HG03064 (cell line): Measurements from ENCODE around the gene PDS5B.
A peak's percentile ranks its signal among the peaks of the same experiment; 100 is the strongest.
"Not testable (repeated sequence)": the region's sequence is repeated elsewhere in the genome, so short reads cannot be mapped to it uniquely, and the experiment has no call there.

ENCODE experiments used
- ATAC-seq: cut with Tn5 transposase; IDR thresholded peaks from one replicate; pipeline ENCODE4 v1.9.1; 2021; ENCODE audit warnings: low read depth; ENCODE audit not compliant: unreplicated experiment

Gene PDS5B, protein sequence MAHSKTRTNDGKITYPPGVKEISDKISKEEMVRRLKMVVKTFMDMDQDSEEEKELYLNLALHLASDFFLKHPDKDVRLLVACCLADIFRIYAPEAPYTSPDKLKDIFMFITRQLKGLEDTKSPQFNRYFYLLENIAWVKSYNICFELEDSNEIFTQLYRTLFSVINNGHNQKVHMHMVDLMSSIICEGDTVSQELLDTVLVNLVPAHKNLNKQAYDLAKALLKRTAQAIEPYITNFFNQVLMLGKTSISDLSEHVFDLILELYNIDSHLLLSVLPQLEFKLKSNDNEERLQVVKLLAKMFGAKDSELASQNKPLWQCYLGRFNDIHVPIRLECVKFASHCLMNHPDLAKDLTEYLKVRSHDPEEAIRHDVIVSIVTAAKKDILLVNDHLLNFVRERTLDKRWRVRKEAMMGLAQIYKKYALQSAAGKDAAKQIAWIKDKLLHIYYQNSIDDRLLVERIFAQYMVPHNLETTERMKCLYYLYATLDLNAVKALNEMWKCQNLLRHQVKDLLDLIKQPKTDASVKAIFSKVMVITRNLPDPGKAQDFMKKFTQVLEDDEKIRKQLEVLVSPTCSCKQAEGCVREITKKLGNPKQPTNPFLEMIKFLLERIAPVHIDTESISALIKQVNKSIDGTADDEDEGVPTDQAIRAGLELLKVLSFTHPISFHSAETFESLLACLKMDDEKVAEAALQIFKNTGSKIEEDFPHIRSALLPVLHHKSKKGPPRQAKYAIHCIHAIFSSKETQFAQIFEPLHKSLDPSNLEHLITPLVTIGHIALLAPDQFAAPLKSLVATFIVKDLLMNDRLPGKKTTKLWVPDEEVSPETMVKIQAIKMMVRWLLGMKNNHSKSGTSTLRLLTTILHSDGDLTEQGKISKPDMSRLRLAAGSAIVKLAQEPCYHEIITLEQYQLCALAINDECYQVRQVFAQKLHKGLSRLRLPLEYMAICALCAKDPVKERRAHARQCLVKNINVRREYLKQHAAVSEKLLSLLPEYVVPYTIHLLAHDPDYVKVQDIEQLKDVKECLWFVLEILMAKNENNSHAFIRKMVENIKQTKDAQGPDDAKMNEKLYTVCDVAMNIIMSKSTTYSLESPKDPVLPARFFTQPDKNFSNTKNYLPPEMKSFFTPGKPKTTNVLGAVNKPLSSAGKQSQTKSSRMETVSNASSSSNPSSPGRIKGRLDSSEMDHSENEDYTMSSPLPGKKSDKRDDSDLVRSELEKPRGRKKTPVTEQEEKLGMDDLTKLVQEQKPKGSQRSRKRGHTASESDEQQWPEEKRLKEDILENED (N-terminal part only)

DNA sequence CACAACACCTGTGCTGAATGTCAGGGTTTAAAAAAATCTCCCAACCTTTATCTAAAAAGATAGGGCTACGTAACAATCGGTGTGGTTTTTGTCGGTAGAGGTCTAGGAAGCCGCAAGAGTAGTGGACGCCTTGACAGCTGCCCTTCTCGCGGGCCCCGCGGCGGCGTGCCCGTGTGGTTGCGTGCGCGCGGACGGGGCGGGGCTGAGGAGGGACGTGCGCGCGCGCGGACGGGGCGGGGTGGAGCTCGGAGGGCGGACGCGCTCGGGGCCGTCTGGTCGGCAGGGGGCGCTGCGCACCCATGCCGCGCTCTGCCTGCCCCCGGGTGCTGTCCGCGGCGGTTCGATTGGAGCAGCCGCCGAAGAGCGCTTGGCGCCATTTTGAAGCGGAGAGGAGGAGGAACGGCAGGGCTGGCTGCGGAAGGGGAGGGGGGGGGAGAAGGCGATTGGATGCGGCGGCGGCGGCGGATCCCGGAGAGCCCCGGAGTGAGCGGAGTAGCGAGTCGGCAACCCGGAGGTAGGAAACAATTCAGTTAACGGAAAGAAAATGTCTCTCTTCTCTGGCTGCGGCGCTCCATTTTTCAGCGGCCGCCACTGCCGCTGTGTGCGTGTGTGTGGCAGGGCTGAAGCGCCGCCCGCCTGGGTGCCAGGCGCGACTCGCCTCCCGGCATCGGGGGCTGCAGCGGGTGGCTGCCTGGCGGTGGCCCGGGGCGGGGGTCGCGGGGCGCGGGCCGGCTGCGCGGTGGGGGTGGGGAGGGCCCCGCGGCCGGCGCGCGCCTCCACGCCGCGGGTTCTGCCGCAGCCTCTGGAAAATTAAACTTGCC, at the start of gene PDS5B:
TSS of gene PDS5B (plus strand) at position 373 of the 821 bp plus-strand sequence. CDS start 62,321 bp downstream, outside the sequence.
- ATAC-seq, result peak; percentile 79

DNA sequence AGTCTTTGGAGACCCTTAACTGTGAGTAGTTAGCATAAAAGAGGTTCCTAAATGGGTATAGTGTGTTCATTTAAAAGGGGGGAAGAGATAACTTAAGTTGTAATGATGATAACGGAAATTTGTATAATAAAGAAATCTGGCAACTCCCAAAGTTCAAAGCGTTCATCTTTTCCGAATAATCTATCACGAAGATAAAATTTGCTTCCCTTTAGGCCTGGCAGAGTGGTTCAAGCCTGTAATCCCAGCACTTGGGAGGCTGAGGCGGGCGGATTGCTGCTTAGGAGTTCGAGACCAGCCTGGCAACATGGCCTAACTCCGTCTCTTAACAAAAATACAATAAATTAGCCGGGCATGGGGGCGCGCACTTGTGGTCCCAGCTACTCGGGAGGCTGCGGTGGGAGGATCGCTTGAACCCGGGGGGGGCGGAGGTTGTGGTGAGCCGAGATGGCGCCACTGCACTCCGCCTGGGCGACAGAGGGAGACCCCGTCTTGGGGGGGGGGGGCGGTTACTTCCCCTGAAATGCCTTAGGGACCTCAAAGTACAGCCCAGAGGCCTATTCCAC, 48.6 kb upstream of the PDS5B start:
- no peak for ATAC-seq

DNA sequence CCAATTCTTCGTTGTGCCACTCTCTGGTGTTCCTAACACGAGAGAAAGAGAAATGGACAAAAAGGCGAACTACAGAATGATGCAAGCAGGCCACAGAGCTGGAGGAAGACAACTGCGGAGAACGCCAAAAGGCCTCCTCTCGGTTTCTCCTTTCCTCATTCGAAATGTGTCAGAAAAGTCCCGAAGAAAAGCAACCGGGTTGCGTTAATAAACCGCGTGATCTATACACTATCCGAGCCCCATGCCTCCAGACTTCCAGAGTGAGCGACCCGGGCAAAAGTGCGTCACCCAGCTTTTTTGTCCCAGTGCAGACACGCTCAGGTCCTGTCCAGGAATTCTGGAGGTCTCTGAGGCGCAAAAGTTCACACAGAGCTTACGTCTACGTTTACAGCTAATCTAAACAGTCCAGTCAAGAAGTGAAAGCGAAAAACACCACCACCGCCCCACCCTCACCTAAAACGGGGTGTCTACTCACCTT, 48.1 kb upstream of the PDS5B start:
- peak; percentile 84 for ATAC-seq

DNA sequence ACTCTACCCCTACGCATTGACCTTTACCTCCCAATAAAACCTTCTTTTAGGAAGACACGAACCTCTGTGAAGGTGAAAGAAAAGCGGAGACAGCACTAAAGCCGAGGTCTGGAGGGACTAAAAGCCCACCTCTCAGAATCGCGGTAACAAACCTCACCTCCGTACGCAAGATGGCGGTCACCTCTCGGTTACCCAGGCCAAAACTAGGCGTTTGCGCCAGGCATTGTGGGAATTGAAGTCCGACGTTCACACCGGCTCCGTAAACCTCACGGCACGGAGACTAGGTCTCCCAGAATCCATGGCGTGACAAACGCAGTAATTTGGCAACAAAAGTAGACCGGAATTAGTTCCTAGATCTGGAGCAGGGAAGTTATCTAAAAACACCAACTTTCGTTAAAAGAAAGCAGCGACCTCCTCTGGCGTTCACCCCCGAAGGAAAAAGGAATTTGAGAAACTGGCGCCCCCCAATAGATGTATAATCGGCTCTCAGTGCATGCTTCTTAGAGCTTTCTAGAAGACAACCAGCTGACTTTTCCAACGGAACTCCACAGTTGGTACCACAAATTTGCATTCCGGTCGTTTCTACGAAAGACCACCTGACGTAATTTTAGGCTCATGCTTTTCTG, 47.5 kb upstream of the PDS5B start, which contains the start of gene N4BP2L2:
TSS of gene N4BP2L2 (minus strand) at position 175 of the 626 bp plus-strand sequence. CDS start 1,768 bp downstream, outside the sequence.
- peak; percentile 96 for ATAC-seq

DNA sequence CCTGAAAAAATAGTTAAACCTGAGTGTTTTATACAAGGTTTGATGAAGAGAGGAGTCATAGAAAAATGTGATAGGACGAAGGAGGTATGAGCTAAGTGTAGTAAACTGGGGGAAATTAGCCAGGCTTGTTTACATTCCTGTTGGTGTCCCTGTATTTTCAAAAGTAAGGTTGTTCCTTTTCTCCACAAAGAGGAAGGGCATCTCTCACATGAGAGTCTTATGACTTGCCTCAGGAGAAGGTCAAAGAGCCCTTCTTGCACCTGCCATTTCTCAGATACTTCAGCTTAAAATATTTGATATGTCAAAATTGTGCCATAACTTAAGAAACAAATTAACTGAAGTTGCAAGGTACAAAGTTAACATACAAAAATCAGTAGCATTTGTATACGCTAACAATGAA, 44.0 kb upstream of the PDS5B start:
- no peak for ATAC-seq

DNA sequence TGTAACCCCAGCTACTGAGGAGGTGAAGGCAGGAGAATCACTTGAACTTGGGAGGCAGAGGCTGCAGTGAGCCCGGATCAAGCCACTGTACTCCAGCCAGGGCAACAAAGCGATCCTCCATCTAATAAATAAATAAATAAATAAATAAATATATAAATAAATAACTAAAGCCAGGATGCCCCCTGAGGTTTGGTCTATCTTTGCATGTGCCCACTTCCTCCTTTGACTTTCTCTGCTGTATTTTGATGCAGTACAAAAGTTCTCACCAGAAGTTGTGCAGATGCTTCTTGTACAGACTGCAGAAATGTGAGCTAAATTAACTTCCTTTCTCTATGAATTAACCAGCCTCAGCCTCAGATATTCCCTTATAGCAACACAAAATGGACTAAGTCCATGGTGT, 41.2 kb upstream of the PDS5B start:
- ATAC-seq, result no peak

DNA sequence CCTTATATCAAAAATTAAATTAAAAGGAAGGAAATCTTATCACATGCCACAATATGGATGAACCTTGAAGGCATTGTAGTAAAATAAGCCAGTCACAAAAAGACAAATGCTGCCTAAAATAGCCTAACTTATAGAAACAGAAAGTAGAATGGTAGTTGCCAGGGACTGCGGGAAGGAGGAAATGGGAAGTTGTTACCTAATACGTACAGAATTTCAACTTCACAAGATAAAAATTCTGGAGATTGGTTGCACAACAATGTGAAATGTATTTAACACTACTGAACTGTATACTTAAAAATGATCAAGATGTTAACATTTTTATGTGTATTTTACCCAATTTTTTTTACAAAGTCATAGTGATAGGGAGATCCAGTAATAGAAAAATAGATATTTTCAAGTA, 37.4 kb upstream of the PDS5B start:
- ATAC-seq, result no peak

DNA sequence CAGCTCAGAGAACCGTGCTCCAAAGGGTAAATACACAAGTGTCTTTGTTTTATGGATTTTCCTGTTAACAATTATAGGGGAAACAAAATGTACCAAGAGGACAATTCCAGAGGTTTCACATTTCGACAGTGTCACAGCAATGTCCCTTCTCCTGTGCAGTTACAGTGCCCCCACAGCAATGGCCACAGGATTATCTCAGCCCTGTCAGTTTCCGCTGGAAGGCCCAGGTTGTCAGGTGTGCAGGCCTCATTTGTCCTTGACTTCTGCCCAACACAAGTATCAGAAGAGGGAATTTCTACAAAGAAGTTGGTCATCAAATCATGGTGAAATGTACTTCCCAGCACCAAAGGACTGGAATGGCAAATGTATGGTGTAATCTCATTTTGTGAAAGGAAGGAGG, 36.5 kb upstream of the PDS5B start:
- ATAC-seq, result no peak

DNA sequence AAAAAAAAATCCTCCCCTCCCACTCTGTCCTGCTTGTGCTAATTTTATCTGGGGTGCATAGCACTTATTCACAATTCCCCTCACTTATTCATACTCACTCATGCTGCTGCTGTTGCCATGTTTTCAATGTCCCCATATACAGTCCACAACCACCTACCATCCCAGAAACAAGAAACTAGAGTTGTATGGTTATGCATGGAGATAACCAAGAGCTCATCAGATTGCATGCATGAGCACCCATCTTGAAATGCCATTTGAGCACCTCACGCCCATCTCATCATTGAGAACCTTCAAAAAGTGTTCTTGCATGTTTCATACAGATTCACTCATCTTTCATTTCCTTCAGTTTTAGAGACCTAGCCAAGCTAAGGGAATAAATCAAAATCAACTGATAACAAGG, 32.5 kb upstream of the PDS5B start:
- no peak for ATAC-seq

DNA sequence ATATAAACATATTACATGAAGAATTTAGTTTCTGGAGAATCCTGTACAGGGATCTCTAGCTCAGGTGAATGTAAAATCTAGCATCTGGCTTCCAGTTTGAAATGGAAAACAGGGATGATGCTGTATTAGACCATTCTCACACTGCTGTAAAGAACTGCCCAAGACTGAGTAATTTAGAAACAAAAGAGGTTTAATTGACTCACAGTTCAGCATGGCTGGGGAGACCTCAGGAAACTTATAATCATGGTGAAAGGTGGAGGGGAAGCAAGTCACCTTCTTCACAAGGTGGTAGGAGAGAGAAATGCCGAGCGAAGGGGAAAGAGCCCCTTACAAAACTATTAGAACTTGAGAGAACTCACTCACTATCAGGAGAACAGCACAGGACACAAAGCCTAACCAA, 30.6 kb upstream of the PDS5B start:
- no peak for ATAC-seq

DNA sequence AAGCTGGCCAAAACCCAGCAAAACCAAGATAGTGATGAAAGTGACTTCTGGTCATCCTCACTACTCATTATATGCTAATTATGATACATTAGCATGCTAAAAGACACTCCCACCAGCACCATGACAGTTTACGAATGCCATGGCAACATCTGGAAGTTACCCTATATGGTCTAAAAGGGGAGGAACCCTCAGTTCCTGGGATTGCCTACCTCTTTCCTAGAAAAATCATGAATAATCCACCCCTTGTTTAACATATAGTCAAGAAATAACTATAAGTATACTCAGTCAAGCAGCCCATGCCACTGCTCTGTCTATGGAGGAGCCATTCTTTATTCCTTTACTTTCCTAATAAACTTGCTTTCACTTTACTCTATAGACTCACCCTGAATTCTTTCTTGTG, 25.4 kb upstream of the PDS5B start:
- not testable (repeated sequence) for ATAC-seq

DNA sequence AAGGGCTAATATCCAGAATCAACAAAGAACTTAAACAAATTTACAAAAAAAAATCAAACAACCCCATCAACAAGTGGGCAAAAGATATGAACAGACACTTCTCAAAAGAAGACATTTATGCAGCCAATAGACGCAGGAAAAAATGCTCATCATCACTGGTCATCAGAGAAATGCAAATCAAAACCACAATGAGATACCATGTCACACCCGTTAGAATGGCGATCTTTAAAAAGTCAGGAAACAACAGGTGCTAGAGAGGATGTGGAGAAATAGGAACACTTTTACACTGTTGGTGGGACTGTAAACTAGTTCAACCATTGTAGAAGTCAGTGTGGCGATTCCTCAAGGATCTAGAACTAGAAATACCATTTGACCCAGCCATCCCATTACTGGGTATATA, 10.6 kb upstream of the PDS5B start:
- not testable (repeated sequence) for ATAC-seq

DNA sequence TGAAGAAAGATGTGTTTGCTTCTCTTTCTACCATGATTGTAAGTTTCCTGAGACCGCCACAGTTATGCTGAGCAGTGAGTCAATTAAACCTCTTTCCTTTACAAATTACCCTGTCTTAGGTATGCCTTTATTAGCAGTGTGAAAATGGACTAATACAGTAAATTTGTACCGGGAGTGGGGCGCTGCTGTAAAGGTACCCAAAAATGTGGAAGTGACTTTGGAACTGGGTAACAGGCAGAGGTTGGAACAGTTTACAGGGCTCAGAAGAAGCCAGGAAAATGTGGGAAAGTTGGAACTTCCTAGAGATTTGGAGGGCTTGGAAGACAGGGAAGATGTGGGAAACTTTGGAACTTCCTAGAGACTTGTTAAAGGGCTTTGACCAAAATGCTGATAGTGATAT, 9.2 kb upstream of the PDS5B start:
- ATAC-seq, result no peak

DNA sequence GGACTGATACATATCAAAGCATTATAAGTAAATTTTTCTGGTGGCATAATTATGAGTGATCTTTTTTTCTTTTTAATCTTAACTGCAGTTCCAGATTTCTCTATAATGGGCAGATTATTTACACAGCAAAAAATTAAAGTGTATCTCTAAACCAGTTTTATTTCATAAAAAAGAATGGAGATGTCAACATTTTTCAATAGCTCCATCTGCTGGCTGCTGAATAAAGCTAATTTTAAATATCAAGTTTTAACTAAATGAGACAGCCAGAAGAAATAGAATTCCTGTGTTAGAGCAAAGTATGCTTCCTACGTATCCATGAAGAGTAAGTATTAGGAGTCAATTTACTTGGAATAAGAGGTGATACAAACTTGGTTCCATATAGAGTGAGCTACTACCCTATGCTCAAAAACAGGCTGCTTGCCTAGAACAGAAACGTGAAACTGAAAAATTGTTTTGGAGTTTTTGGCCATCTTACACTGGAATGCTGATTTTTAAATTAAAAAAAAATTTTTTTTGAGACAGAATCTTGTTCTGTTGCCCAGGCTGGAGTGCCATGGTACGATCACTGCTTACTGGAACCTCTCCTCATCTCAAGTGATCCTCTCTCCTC, 5.0 kb upstream of the PDS5B start:
- ATAC-seq, result no peak

DNA sequence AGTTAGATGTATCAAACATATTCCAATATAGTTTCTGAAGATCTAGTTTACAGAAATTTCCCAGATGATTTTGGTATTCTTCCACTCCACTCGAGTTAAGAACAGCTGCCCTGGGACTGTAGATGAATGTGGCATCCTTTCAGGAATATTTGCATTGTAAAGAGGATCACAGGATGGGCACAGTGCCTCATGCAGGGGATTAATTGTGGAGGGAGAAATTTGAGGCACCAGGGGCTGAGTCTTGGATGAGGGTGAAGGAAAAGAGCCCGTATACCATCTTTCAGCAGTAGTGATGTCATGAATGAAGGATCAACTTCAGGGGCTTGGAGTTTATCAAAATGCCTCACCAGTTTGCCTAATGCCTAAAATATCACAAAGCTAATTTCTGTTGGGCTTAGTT, 4.0 kb upstream of the PDS5B start:
- no peak for ATAC-seq

DNA sequence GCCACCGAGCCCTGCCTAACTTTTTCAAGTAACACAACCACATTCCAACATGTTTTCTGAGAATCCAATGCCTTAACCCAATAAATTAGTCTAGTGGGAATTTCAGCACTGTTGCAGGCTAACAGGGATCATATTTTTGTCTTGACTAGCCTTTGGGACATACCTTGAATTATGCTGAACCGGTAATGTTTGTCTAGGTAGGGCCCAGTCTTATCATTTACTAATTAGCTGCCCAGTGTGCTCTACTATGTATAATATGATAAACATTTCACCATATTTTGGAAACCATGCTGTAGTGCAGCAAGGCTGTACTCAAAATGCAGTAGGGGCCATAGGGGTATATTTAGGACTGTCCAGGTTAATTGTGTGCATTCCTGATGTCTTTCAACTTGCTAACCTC, 3.3 kb upstream of the PDS5B start:
- no peak for ATAC-seq

DNA sequence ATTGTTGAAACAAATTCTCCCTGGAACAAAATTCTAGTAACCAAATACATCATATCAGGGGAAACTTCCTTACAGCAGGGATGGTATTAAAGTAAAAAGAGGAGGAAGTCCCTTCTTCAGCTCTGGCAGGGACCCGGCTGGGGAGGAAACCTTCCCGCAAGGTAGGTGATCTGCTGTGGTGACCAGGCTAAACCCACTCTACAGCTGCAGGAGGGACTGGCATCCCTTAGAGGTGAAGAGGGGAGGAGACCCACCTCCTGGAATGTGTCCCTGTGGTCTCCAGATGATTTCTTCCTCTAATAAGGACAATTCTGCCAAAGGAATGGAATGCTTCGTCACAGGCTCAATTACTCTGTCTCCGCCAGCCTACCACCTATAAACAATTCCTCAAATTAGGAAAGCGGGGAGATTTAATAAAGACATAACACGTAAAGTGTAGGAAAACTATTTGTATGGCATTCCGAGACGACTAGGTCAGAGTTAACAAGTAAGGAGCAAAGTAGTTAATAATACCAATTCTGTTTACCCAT, 637 bp upstream of the PDS5B start:
- no peak for ATAC-seq
